ENCODE data around the gene STK24.
"Not testable (repeated sequence)": the region's sequence is repeated elsewhere in the genome, so short reads cannot be mapped to it uniquely, and the experiment has no call there.

STK24 gene

DNA sequence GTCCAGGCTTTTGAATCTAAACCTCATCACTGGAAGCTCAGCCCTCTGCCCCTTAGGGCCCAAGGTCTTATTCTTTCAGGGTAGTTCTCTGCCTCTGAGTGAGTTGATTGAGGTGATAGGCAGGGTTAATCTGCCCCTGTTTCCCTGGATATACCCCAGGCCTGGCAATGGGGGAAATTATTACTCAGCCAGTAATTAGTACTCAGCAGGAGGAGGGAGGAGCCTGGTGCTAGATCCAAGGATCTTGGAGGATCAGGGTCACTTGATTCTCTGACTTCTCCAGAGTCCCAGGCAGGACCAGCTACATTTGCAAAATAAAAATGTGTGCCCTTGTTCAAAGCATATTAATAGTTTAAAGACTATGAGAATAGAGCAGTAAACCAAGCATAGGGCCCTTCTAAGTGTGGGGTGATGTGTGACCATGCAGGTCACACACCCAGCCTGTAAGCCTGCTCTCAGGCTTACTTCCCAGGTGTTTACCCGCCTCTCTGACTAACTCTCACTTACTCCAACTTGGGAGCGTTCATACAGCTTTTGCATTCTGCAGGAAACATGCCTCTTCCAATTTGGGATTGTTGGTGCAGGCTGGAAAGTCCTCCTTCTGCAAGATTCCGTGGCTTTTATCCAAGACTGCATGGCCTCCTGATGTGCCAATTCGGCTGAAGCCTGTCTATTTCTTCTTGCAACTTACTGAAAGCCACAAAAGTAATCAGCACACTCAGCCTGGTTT is 7.9 kb upstream of the STK24 start:
- no peak for DNase-seq (ENCODE audit: low read depth in 2 of 2, low spot score in 1 of 2)

DNA sequence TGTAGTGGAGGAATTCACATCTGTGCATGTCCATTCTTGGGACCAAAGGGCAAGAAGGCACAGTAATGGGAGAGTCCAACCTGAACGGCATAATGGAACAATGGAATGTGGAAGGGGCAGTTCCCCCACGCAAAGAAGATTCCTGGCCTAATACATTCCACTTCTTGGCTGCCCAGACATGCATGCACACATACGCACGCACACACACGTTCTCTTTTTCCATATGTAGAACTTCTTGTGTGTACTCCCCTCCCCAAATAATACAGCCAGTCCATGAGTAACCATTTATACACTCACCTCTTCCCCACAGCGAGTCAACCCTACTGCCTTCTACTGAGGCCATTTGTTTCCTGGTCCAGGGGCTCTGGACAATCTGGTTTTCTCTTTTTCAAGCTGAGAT is 6.0 kb upstream of the STK24 start:
- DNase-seq (ENCODE audit: low read depth in 2 of 2, low spot score in 1 of 2) = no peak

DNA sequence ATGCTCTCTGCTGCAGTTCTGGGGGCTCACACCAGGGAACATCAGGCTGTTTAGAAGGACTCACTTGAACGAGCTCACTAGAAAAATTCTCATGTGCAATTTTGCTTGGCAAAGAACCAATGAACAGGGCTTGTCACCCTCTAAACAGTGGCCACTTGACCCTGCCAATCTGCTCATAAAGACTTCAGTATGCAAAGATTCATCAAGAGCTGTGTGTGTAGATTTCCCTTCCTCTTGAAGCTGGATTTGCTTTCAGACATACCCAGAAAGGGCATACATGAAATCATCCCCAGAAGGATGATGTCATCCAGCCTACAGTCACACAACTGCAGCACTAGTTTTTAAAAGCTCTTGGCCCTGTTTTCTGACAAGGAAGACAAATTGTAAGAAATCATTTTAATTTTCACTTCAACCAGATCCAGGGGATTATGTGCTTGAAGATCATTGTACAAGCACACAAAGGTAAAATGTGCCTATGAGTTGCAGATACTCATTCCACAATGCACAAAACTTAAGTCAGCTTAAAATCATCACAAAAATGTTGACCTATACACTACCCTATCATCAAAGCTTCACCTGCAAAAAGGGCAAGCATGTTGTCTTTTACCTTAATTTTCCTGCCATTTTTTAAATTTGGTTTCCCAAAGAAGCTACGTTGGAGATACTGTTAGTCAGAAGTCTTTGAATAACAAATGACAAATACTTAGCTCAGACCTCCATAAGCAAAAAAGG is 5.2 kb upstream of the STK24 start:
- no peak for DNase-seq (ENCODE audit: low read depth in 2 of 2, low spot score in 1 of 2)

DNA sequence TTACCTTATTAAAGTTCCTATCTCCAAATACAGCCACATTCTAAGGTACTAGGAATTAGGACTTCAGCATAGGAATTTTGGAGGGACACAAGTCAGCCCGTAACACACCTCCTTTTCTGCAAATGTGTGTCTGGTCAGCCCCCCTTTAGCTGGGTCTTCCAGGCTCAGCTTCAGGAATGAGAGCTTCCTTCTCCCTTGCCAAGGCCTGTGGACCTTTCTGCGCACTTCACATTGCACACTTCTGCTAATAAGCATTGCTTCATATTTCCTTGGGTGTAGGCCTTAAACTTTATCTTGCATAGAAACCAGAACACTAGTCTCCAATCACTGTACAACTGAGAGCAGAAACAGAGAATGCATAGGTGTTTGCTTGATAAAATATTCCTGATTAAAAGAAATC is 4.5 kb upstream of the STK24 start:
- no peak for DNase-seq (ENCODE audit: low read depth in 2 of 2, low spot score in 1 of 2)

DNA sequence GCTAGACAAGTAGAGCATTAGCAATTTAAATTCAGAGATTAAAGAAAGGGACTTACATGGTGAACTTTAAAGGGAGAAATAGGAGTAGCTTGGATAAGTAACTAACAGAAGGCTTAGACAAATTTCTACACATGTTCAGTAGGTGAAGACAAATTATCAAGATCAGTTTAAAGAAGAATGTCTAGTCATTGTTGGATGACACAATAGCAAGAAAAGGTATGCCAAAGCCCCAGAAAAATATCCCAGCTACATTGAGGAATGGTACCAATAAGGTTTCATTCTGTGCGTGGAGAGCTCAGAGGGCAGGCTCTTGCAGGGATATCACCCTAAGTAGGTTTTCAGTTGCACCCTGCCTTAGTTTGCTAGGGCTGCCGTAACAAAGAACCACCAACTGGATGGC is 3.5 kb upstream of the STK24 start:
- no peak for DNase-seq (ENCODE audit: low read depth in 2 of 2, low spot score in 1 of 2)

DNA sequence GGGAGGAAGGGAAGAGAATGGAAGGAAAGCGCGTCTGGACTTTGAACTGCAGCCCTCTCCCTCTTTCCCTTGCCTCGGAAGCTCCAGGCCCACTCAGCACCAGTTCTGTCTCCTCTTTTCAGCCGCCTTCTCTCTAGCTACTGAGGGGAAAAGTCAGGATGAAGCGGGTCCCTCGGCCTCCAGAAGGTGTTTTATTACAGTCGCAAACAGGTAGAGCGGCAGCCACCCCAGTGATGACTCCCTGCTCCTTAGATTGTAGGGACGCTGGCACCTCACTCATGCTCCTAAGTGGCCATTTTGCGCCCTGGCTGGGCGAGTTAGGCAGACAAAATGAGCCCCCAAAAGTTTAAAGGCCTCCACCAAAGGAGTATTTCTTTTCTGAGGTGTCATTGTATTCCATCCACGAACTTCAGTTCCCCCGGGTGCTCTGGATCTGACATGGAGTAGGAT is 954 bp upstream of the STK24 start:
- no peak for DNase-seq (ENCODE audit: low read depth in 2 of 2, low spot score in 1 of 2)

DNA sequence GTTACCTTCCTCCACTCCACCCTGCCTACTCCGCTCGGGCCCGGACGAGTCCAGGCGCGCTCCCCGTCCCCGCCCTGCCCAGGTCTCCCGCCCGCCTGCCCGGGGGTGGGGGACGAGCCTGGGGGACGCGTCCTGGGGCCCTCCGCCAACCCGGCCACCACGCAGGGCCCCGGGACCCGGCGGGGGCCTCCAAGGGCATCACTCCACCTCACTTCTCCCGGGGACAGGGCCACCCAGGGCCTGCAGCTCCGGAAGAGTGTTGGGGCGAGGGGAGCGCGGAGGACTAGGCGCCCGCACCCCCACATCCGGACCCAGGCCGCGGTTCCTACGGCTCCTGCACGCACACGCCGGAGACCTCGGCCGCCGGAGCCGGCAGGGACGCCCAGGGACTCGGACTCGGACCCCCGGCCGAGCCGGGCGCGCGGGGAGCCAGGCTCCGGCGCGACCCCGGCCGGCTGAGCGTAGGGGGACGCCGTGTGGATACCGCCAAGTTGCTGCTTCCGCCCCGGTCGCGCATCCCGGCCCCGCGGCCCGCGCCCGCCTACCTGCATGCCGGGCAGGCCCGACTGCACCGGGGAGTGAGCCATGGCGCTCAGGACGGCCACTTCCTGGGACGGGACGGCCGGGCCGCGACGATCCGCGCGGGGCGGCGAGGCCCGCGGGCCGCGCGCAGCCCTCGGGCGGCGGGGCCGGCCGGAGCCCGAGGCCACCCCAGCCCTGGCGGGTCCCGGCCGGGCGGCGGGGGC is 534 bp downstream of the STK24 start:
- DNase-seq (ENCODE audit: low read depth in 2 of 2, low spot score in 1 of 2) = no peak

DNA sequence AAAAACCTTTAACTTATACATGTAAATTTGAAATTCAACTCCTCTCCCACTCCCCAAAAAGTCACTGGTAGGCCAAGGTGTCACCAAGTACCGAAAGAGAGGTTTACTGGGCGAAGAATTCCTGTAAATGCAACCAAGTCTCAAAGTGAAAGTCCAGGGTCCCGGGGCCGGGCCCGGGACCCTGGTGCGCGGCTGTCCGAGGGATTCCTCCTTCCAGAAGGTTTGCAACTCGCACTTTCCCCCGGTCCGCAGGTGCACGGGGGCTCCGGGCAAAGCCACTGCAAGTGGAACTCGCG is 1.1 kb downstream of the STK24 start:
- no peak for DNase-seq (ENCODE audit: low read depth in 2 of 2, low spot score in 1 of 2)

DNA sequence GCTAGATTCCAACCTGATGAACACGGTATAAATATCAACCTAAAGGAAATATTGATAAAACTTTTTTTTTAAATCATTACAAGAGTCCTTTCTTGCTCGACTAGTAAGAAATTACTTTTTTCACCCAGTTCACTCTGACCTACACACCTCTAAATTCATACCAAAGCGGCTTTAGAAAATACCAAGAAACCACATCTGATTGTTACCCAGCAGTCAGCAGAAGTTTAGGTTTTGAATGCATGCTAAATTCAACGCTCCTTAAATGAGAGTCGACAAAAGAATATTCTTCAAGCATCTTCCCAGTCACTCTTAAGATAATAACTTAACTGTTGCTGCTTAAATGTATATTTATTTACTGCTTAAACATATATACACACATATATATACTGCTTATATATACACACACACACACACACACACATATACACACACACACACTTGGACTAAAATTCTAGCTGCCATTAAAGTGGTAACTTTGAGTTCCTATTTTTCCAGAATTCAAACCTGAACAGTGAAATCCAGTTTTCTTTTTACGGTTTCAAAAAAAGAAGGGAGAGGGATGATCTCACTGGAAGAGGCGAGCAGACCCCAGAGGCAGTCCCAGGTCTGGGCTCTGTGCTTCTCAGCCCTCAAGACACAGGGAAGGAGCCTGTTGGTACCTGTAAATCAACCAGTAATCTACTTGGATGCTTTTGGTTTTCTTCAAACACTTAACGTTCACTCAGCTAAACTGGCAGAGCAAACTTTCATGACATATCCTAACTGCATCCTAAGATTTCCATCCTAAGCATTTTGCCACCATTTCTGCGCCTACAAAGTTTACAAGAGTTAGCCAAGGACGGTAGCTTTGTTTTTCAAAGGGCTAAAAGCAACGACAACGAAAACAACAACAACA is 1.7 kb downstream of the STK24 start:
- no peak for DNase-seq (ENCODE audit: low read depth in 2 of 2, low spot score in 1 of 2)

DNA sequence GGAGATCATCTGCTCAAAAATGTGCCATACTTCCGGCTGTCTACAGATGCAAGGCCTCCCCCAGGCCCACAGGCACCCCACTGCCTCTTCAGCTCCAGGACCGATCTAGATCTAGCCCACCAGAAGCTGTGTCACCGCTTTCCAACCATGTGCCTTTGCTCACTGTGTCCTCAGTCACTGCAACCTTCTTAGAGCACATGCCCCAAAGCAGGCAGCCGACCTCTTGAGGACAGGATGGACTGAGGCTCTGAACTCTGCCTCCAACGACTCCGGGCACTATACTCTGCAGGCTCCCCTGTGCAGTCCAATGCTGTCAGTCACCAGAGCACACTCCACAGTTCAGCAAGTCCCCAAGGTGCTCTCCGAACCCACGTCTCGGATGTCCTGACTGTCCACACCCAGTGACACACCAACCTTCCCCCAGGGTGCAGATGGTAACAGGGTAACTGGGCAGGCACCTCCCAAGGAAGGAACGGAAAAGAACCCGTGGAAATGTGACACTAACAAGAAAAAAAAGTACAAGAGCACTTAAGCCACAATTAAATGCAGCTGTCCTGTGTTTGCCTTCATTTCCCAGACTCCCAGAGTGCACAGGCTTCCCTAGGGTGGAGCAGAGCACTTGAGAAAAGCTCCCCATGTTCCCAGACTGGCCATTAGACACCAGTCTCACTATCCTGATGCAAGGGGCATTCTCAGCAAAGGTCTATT is 4.8 kb downstream of the STK24 start:
- DNase-seq (ENCODE audit: low read depth in 2 of 2, low spot score in 1 of 2) = no peak

DNA sequence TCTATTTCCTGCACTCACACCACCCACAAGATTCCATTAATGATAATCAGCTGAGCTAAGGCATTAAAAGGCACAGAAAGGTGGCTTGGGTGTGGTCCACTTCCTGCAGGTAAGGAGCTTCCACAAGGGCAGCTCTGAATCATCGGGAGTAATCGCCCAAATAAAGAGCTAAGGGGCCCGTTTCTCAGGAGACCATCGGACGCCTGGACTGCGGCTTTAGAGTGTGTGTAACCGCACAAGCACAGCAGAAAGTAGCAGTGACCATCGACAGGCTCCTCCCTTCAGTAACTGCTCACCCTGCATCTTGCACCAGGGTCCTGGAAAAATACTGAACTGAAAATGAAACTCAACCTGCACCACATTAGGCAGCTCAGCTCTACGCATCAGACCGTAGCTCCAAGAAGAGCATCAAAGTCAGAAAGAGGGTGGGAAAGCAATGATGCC is 6.0 kb downstream of the STK24 start:
- no peak for DNase-seq (ENCODE audit: low read depth in 2 of 2, low spot score in 1 of 2)

DNA sequence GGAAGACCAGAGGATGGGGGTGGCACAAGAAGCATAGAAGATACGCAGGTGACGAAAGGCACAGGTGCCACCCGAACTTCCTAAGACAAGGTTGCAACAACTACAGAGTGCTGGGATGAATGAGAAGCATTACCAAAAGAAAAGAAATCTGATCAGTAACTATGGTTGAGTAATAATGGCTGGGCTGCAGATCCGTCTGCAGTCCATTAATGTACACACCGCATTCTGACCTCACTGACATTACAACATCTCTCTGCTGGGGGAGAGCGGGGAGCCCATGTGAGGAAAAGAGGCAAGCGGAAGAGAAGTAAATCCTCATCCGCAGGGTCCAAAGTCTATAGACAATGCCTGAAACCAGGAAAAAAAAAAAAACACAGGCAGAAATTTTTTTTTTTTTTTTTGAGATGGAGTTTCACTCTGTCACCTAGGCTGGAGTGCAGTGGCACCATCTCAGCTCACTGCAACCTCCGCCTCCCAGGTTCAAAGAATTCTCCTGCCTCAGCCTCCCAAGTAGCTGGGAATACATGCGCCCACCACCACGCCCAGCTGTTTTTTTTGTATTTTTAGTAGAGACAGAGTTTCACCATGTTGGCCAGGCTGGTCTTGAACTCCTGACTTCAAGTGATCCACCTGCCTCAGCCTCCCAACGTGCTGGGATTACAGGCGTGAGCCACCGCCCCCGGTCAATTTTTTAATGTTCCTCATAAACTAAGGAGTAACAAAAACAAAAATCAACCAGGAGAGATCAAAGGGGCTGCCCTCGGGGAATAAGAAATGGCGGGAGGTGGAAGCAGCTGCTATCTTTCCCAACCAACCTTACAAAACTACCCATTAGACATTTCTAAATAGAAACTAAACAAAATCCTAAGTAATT is 7.2 kb downstream of the STK24 start:
- DNase-seq (ENCODE audit: low read depth in 2 of 2, low spot score in 1 of 2) = not testable (repeated sequence)

DNA sequence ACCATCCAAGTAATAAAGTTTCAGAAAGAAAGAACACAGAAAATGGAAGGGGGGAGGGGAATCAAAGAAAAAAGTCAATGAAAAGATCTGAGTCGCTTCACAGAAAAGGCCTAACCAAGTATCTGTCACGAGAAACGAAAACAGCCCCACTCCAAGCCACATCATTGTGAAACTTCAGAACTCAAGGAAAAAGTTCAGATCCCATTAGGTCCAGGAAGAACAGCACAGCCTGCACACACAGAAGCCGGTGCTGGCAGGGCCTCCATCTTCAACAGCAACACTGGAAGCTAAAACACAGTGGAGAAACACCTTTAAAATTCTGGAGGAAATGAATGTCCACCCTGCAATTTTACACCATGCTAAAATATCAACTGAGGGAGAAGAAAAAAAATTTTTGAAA is 8.0 kb downstream of the STK24 start:
- no peak for DNase-seq (ENCODE audit: low read depth in 2 of 2, low spot score in 1 of 2)

DNA sequence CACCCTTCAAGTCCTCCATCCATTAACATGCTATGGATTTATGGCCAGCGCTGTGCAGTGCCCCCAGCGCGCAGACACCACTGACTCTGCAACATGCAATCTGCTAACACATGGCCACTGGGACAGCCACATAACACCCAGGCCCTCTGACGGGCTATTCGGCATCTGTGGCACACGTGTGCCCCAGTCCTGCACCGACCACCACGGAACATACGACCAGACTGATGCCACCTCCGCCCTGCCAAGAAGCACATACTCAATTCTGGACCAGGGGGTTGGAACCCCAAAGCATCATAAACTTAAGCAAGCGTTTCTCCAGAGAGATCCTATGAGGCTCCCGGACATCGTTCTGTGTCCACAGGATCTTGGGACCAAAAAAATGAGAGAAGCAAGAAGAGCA is 9.8 kb downstream of the STK24 start:
- DNase-seq (ENCODE audit: low read depth in 2 of 2, low spot score in 1 of 2) = no peak

DNA sequence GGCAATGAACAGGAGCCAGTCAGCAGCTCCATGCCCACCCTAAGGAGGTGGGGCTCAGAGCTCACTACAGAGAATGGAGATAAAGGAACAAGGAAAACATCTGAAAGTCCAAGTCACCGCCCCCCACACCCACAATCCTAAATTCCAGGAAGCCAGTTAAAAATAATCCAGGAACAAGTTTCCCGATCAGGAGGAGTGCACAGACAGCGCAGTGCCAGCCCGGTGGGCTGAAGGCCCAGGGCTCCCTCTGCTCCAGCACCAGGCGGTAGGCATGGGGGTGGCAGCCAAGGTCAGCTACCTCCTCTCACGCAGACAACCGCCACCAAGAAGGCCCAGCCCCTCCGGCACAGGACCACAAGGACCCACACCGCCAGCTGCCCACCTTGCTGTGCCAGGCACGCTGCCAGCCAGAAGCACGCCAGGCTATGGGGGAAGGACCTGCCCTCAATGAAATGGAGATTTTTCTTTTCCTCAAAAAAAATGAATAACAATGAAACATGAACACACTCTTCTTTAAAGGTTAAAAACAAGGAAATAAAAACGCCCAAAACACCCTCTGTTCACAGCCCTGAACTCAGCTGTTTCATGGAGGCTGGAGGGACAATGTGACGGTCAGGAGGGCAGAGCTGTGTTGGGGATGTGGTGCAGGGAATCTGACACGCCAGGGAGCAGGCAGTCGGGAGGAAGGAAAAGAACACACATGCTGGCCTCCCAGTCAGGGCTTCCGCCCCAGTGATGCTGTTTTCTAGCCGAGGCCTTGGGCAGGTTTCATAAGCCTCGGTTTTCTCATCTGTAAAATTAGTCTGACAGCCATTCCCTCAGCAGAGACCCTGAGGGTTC is 11.0 kb downstream of the STK24 start:
- DNase-seq (ENCODE audit: low read depth in 2 of 2, low spot score in 1 of 2) = no peak

DNA sequence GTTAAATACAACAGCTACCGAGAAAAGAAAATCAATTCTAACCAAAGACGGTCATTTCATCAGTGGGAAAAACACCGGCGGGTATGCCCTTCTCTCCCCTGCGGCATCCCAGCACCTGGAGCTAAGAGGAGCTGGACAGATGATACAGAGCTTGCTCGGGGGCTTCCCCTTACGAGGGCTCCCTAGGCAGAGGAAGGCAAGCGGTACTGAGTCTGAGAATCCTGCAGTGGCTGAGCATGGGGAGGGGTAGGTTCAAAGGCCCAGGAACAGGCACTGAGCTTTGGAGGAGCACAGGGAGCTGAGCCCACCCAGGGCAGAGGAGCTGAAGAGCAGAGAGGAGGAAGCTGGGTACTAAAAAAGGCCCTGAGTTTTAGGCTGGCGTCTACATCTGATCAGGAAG is 12.7 kb downstream of the STK24 start:
- DNase-seq (ENCODE audit: low read depth in 2 of 2, low spot score in 1 of 2) = no peak

DNA sequence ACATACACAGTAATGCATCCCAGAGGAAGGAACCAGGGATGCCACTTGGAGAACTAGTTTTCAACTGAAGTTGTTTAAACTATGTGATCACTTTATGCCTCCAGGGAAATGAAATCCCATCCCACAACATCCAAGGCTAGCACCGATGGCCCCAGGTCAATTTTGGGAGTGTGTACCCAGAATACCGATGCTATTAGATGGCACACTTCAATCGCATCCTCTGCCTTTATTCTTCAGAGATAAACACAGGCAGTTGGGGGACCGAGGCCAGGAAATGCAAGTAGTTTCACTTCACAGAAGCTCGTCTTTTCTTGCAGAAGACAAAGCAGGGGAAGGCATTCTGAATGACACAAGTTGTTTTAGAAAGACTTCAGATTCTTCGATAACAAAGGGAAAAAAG is 13.8 kb downstream of the STK24 start:
- DNase-seq (ENCODE audit: low read depth in 2 of 2, low spot score in 1 of 2) = no peak

DNA sequence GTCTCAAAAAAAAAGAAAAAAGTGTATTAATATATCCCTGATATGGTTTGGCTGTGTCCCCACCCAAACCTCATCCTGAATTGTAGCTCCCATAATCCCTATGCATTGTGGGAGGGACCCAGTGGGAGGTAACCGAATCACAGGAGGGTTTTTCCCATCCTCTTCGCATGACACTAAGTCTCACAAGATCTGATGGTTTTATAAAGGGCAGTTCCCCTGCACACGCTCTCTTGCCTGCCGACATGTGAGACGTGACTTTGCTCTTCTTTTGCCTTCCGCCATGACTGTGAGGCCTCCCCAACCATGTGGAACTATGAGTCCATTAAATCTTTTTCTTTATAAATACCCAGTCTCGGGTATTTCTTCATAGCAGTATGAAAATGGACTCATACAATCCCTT is 17.7 kb downstream of the STK24 start:
- no peak for DNase-seq (ENCODE audit: low read depth in 2 of 2, low spot score in 1 of 2)
